ENCODE data around the gene HTRA1.

HTRA1 gene

GRCh38 chr10:122492006-122492405 is 30.7 kb downstream of the HTRA1 start:
- Histone ChIP-seq H3K79me2 (ENCODE audit: insufficient read depth, low read length) (no peaks in the 10 kb centered on the region), H3F3A (ENCODE audit: insufficient read depth) (no peaks in the 10 kb centered on the region), H3K36me3 (ENCODE audit: low read length) (no peaks in the 10 kb centered on the region), H3K9me3 (ENCODE audit: insufficient read depth, low read length) (no peaks in the 10 kb centered on the region), H3K4me3 (ENCODE audit: insufficient read depth, low read length, poor library complexity, severe bottlenecking) (no peak overlapping the region), H3K9me2 (replicated peaks; ENCODE audit: insufficient read depth, low read length) (no peaks in the 10 kb centered on the region), H3K4me2 (ENCODE audit: low read depth, low read length, poor library complexity, severe bottlenecking) (no peak overlapping the region), H3K27me3 (ENCODE audit: low read length) (no peaks in the 10 kb centered on the region), H3K27ac (ENCODE audit: low read depth, low read length) (no peak overlapping the region), H3K9ac (ENCODE audit: low read length) (no peak overlapping the region), H4K20me1 (ENCODE audit: low read depth, low read length) (no peaks in the 10 kb centered on the region), H2AFZ (ENCODE audit: low read depth, low read length, severe bottlenecking) (no peak overlapping the region)
- TF ChIP-seq CTCF (IDR thresholded peaks at IDR 0.05; ENCODE audit: insufficient read depth, low read length, poor library complexity, severe bottlenecking): no peak
- no peak for TF ChIP-seq EZH2phosphoT487 (conservative IDR thresholded peaks at IDR 0.05; ENCODE audit: low read length)

- Histone ChIP-seq H3K79me2 (ENCODE audit: insufficient read depth, low read length) (no peaks in the 10 kb centered on the region), H3K4me2 (ENCODE audit: low read depth, low read length, poor library complexity, severe bottlenecking) (no peak overlapping the region), H3K9me3 (ENCODE audit: insufficient read depth, low read length) (no peaks in the 10 kb centered on the region), H3K9me2 (replicated peaks; ENCODE audit: insufficient read depth, low read length) (no peaks in the 10 kb centered on the region), H4K20me1 (ENCODE audit: low read depth, low read length) (no peaks in the 10 kb centered on the region), H3K4me3 (ENCODE audit: insufficient read depth, low read length, poor library complexity, severe bottlenecking) (no peak overlapping the region), H2AFZ (ENCODE audit: low read depth, low read length, severe bottlenecking) (no peak overlapping the region), H3F3A (ENCODE audit: insufficient read depth) (no peaks in the 10 kb centered on the region), H3K27me3 (ENCODE audit: low read length) (no peaks in the 10 kb centered on the region), H3K27ac (ENCODE audit: low read depth, low read length) (no peak overlapping the region), H3K36me3 (ENCODE audit: low read length) (no peaks in the 10 kb centered on the region), H3K9ac (ENCODE audit: low read length) (no peak overlapping the region)
- TF ChIP-seq CTCF (IDR thresholded peaks at IDR 0.05; ENCODE audit: insufficient read depth, low read length, poor library complexity, severe bottlenecking) (no peak), EZH2phosphoT487 (conservative IDR thresholded peaks at IDR 0.05; ENCODE audit: low read length) (no peak)
Measured at GRCh38 chr10:122492999-122493481, 31.7 kb downstream of the HTRA1 start.

GRCh38 chr10:122493761-122494160 is 32.4 kb downstream of the HTRA1 start:
- H3K9ac ChIP-seq (ENCODE audit: low read length): no peak overlapping the region
- H3K79me2 ChIP-seq (ENCODE audit: insufficient read depth, low read length): no peaks in the 10 kb centered on the region
- no peaks in the 10 kb centered on the region for H4K20me1 ChIP-seq (ENCODE audit: low read depth, low read length)
- no peak overlapping the region for H3K4me2 ChIP-seq (ENCODE audit: low read depth, low read length, poor library complexity, severe bottlenecking)
- TF ChIP-seq CTCF (IDR thresholded peaks at IDR 0.05; ENCODE audit: insufficient read depth, low read length, poor library complexity, severe bottlenecking) (no peak), EZH2phosphoT487 (conservative IDR thresholded peaks at IDR 0.05; ENCODE audit: low read length) (no peak)
- H3K9me2 ChIP-seq (replicated peaks; ENCODE audit: insufficient read depth, low read length): no peaks in the 10 kb centered on the region
- no peaks in the 10 kb centered on the region for H3K36me3 ChIP-seq (ENCODE audit: low read length)
- H3K27me3 ChIP-seq (ENCODE audit: low read length): no peaks in the 10 kb centered on the region
- H3K9me3 ChIP-seq (ENCODE audit: insufficient read depth, low read length): no peaks in the 10 kb centered on the region
- H2AFZ ChIP-seq (ENCODE audit: low read depth, low read length, severe bottlenecking): no peak overlapping the region
- H3K4me3 ChIP-seq (ENCODE audit: insufficient read depth, low read length, poor library complexity, severe bottlenecking): no peak overlapping the region
- no peak overlapping the region for H3K27ac ChIP-seq (ENCODE audit: low read depth, low read length)
- no peaks in the 10 kb centered on the region for H3F3A ChIP-seq (ENCODE audit: insufficient read depth)

Data from SU-DHL-6 (cell line).